Colon (tissue), 2 donors: Measurements from ENCODE around the gene TRIM28.

Source experiments
- FAIRE-seq: peaks from 2 replicates; lab custom pipeline; 2012; peaks lifted over from hg19 to GRCh38; lab: Jason Lieb, UNC
- donor health status: control.
- donor health status: control.

TRIM28 gene

DNA sequence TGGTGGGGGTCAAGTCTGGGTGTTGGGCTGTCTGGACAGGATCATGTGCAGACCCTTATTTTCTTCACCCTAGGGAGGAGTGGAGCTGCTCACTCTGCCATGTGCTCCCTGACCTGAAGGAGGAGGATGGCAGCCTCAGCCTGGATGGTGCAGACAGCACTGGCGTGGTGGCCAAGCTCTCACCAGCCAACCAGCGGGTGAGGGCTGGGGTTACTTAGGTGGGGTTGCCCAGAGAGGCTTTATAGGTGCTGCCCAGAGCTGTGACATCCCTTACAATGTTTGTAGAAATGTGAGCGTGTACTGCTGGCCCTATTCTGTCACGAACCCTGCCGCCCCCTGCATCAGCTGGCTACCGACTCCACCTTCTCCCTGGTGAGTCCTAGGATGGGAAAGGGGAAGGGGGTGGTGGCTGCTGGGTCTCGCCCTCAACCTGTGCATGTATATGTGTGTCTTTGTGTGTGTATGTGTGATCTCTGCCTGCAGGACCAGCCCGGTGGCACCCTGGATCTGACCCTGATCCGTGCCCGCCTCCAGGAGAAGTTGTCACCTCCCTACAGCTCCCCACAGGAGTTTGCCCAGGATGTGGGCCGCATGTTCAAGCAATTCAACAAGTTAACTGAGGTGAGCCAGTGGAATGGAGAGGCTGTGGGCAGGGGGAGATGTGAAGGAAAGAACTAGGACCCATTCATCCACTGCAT lies 5.9 kb downstream of the TRIM28 start:
- FAIRE-seq: no peak

DNA sequence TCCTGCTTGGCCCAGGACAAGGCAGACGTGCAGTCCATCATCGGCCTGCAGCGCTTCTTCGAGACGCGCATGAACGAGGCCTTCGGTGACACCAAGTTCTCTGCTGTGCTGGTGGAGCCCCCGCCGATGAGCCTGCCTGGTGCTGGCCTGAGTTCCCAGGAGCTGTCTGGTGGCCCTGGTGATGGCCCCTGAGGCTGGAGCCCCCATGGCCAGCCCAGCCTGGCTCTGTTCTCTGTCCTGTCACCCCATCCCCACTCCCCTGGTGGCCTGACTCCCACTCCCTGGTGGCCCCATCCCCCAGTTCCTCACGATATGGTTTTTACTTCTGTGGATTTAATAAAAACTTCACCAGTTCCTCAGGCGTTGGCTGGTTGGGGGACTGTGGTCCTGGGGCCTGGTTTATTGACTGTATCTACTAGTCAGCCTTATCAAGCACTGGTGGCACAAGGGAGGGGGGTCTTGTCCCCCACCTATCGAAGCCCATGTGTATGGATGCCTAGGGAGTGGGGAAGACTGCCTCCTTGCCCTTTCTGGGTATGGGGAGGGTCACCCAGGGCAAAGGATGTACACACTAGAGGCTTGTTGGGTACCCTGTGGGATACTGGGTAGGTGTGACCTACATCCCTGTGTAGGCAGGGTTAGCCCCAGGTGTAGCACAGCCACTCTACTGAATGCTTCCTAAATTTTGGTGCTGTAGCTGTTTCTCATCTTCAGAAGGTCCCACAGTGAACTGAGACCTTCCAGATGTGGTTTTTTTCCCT lies 6.7 kb downstream of the TRIM28 start:
- no peak for FAIRE-seq

DNA sequence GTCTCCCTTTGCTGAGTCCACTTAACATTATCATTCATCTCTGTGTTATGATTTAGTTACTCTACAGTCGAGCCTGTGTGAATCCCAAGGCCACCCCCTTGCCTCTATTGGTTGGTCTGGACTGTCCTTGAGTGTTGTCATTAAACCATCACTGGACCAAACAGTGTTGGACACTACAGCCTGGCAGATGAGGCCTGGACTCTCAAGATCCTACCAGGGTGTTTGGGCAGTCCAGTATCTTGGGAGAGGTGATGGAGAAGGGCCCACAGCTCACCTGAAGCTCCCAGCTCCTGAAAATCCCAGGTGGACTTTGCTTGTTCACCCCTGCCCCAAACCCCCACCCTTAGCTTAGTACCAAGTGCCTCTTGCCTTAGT lies 7.2 kb downstream of the TRIM28 start:
- FAIRE-seq: no peak

DNA sequence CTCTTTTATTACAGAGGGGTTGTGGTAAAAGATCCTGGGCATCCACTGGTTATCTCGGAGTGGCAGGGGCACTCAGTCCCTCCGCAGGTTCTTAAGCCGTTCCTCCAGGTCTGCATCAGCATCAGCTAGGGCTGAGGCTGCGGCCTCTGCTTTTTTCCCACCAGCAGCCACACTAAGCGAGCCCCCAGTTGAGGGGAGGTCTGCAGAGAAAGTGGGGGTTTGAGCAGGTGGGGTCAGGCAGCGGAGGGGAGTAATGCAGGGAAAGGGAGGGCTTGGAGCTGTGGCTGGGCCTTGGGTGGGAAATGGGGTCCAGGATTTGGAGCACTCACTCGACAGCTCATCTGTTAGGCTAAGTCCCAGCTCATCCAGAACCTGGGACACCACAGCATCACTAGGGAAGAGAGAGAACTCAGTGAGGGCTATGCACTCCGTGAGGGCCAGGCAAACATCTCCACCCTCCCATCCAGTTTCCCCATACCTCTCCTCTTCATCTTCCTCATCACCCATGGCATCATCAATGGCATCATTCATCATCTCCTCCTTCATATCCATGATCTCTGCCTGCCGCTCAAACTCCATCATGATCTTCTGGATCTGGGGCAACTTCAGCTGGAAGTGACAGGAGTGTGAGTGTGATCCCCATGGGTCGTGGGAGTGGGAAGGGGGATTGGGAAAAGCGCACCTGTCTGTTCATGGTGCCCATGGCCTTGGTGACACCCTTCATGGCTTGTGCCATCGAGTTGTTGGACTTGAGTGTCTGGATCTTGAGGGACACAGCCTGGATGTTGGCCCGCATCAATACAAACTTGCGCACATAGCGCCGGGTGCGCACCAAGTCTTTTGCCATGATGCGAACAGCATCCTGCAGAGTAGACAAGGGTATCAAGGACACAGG lies 8.0 kb downstream of the TRIM28 start:
- no peak for FAIRE-seq

DNA sequence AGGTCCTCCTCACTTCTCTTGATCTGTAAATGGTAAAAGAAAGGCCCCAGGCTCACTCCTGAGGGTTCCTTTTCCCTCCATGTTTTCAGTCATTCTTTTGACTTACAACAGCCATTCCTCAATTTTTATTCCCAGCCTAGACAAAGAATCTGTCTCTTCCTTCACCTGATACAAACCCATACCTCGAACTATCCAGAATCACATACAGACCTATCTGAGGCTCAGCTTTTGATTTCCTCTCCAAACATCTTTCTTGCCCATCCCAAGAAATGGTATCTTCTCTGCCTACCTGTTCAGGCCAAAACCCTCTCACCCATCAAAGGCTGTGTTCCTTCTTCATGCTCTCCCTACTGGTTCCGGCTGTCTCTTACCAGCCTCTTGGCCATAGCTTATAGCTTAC lies 8.8 kb downstream of the TRIM28 start:
- no peak for FAIRE-seq

DNA sequence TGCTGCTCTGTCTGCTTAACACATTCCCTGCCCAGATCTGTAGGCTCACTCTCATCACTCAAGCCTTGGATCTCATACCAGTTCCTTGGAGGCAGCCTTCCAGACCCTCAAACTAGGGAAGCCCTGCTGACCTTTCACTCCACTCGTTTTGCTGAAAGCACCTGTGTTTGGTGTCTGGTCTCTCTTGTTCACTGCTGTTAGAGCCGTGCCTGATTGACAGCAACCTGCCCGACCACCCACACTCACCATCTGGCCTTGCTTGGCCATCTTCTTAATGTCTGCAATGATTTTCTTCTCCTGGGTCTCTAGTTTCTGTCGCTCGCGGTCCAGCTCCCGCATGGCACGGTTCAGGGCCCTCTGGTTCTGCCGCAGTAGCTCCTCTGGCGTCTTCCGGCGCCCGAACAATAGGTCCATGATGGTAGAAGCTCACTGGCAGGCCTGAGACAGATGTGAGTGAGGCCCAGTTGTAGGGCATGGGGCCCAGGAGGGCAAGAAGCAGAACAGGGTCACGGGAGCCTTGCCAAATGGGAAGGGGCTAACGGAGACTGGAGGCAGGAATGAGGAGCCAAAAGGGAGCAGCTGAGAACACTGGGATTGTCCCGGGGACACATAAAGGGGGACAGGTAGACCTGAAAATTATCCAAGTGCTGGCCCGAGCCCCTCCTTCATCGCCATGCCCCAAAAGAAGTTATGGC lies 10.1 kb downstream of the TRIM28 start:
- no peak for FAIRE-seq

DNA sequence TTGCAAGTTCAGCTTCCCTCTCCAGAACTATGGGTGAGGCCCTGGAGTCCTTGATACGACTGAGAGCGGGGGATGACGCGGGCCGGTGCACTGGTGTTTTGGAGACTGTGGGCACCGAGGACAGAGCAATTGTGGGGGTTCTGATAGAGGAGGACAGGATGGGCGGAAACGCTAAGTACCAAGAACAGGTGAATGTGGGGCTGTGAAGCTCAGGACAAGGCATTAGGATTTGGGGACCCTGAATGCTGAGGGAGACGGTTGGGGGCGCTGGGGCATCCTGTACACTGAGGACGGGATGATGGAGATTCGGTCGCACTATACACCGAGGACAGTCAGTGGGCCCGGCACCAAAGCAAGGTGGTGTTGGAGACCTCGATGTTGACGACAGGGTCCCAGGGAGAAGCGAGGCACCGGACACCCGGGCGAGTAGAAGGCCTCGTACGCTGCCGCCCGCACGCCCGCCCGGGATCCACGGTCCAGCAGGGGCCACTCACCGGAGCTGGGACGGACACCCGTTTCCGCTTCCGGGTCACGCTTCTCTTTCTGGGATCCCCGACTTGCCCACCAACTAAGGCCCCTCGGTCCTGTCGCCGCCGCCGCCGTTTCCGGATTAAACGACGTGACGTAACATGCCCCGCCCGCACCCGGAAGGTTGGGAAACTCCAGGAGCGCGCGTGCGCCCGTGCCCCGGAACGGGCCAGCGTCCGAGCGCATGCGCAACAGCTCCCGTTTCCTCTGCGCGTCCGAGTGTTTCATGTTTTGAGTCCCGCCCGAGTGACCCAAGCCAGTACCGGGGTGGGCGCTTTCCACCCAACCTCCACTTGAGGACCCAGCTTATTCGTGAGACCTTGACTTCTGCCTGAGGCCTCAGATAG lies 10.9 kb downstream of the TRIM28 start, which contains the start of gene CHMP2A:
TSS of gene CHMP2A (minus strand) at position 612 of the 875 bp plus-strand sequence. CDS start 893 bp downstream, outside the sequence.
- FAIRE-seq: no peak

DNA sequence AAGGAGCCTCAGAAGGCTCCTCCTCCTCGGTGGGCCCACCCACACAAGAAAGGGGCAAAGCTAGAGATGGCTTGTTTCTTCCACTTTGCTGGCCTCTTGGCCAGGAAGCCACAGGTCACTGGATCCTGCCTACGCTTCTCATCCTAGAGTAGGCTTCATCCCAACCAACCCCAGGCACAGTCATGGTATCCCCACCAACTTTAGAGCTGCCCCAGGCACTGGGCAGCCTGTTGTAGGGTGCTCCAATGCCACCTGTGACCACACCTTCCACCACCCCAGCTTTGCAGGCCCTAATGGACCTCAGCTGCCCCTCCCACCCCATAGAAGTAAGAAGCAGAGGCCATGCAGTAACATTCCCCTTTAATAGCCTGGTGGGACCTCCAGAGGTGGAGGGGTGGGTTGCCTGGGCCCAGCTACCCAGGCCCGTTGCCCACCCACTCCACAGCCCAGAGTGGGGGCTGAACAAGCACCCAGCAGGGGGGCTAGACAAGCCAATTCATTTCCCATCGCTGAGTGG lies 11.6 kb downstream of the TRIM28 start:
- no peak for FAIRE-seq

DNA sequence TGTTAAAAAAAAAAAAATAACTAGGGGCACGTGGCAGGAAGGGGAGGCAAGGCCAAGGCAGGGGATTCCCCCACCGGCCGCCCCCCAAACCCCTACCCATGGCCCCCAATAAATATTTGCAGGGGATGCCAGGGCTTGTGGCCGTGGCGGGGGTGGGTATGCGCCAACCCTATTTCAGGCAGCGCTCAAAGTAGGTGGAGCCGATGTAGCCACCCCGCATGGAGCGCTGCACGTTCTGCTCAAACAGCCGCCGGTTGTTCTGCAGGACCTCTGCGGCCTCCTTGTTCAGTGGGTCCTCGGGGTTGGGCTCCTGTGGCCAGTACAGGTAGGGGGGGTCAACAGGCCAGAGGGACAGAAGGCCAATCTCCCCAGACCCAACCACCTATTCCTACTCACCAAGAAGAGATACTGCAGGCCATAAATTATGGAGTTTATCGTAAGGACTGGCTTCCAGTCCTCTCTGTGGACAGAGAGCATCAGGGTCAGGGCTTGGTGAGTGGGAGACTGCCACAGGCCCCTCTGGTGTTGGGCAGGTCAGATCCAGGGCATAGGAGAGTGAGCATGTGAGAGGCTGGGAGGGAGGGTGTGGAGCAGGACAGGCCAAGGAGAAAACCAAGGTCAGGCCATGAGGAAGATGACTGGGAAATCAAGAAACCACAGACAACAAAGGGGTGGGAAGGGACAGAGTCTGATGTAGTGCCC lies 12.2 kb downstream of the TRIM28 start:
- FAIRE-seq: no peak

DNA sequence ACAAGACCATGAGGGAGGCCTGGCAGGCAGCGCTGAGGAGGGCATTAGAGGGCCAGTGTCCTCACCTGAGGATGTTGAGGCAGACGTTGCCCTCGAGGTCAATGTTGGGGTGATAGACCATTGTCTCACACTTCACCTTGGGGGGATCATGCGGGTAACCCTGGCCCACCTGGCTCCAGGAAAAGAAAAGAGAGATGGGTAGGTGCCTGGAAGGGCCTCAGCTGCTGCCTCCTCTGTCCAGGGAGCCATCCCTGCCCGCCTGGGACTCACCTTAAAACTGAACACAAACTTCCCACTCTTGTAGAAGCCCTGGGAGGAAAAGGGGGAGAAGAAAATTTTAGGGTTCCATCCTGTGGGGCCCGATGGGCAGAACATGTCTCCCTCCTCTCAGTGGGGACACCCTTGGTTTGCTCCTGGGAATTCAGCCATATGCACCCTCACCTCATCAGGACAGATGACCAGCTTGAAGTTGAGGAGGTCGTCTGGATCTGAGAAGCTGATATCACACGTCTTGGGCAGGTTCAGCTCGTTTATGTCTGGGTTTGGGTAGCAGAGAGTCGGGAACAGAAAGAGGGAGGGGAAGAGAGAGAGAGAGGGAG lies 12.9 kb downstream of the TRIM28 start:
- FAIRE-seq: no peak

DNA sequence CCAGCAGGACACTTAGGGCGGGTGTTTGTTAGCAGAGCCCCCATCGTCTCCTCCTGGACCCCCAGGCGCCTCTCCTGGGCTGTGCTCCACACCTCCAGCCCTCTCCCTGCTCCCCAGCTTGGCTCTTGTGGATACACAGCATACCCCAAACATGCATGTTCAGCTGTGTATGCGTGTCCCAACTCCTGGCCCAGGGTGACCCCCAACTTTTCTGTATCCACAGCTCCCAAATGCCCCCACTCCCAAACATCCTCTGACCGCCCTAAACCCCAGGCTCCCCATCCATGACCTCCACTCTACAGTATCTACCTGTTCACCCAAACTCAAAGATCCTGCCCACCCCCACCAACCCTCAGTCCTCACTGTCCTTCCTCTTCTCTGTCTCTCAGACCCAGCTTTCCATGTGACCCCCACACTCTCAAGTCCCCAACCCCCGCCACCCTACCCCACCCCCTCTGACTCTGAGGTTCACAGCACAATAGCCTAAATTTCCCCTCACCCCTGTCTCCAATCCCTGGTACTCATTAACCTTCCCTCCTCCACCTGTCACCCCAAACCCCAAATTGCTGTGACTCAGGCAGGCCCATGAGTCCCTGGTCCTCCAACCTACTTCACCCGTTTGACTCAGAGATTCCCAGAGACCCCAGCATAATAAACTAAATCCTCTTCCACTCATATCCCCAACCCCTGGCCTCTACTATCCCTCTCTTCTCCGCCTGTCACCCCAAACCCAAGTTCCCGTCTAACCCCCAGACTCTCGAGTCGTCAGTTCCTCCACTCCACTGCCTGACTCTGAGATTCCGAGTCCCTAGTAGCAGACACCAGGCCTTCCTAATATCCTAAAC lies 13.6 kb downstream of the TRIM28 start:
- FAIRE-seq: no peak

DNA sequence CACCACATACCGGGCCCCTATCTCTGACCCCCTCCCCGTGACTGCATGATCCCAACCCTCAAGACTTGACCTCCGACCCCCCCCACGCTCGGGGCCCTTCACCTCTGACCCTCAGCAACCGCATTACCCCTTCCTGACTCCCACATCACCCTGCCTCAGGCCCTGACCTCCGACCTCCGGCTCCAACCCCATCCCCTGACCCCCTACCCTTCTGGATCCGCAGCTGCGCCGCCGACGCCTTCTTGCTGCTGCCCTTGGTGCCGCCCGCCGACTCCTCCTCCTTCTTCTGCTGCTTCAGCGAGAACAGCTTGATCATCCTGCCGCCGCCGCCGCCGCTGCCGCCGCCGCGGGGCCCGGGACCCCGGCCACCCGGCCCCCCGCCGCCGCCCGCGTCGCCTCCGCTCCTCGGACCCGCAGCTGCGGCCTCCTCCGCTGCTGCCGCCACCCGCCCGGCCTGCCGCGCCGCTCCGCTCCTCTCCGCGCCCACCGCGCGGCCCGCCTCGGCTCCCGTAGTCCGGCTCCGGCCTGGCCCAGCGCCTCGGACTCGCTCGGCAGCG lies 14.3 kb downstream of the TRIM28 start, which contains the start of gene UBE2M:
TSS of gene UBE2M (minus strand) at position 546 of the 557 bp plus-strand sequence. CDS start at position 316, 230 bp downstream.
- no peak for FAIRE-seq

DNA sequence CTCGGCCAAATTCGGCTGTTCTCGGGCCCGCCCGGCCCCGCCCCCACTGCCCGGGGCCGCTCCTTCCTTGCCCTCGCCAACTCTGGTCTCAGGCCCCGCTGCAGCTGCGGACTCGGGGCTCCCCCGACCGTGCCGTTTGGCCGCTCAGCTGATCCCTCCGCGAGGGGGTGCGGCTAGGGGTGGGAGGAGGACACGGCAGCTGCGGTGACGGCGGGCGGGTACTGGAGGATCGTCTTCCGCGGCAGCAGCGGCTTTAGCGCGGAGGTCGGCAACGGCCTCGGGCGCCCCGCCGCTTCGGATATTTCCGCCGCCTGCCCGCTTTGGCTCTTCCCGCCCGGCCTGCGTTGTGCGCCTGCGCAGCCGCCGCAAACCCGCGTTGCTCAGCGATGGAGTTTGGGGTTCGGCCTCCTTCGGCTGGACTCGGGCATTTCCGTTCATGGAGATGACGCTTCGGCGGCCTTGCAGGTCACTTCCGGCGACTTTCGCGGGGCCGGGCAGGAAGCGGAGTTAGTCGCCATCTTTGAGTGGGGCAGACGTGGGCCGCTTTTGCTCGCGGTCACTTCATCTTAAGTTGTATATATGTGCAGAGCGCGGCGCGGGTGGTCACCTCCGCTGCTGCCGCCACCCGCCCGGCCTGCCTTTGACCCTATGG lies 14.9 kb downstream of the TRIM28 start:
- no peak for FAIRE-seq

DNA sequence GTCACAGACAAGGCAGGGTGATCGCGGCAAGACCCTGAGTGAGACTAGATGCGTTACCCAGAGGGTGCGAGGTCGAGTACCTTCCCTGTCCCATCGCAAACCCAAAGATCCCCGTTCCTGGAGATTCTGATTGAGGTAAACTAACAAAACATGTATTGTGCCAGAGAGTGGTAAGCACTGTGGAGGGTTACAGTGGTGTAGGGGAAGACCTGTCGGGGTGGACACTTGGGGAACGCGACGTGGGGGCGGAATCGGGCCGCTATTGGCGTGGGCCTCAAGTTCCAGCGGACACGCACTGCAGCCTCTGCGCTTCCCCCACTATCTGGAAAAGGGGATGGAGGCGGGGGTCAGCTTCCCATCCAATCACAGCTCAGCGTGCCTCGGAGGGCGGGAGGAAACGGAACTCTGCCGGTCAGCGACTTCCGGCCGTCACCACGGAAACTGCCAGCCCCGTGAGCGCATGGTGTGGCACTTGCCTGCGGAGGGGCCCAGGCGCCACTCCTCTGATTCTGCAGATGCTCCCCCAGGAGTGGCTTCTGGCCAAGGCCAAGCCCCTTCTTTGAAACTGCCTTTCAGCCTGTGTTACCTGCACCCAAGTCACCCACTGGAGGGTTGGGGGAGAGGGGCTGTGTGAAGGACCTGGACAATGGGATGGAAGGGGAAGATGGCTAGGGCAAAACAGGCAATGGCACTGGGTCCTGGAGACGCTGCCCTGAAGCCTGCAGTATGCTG lies 15.6 kb downstream of the TRIM28 start:
- no peak for FAIRE-seq

DNA sequence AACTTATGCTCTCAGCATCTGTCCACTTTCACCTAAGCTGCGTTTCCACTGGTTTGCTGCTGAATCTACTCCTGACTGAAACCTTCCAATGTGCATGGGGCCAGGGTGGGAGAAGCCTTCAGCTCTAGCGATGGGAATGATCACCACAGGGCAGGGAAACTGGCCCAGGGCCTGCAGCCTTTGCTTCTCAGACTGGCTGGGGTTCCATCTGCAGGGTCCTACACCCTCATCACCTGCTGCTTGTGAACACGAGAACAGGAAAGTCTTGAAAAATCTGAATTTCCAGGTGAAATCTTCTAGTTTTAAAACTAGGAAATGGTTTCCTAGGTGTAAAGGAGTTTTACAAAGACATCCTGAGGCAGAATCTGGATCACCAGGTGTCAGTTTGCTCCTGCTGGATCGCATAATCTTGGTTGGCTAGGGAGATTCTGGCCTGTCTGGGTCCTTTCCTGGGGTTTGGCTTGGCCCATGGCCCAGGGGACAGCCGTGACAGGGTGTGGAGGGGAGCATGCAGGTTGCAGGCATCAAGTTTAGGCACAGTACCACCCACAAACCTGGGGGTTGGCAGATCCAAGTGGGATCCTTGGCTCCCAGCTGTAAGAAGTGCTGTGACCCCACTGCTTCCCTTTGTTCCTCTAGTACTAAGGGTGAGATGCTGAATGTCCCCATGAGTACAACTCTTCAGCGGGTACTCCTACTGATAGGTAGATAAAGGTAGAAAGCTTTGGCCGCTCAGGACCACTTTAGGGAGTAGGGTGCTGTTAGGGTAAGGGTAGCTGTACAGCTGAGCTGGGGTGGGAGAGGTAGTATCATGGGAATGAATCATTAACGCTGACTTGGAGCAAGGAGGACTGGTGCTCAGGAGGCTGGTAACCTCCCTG lies 16.4 kb downstream of the TRIM28 start:
- no peak for FAIRE-seq

DNA sequence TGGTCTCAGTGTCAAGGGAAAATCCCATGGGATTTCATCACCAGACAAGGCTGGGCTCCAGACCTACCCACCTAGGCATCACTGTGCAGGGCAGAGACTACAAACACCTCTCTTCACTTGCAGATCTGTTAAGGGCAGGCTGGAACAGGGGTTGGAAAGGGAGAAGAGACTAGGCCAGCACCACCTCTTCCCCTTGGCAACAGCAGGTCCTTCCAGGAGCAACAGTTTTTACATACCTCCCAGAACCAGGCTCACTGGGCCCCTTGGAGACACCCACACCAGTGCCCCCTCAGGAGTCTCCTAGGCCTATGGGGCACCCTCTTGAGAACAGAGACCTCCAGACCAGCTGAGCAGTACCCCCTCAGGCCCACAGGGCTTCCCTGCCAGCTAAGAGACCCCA lies 17.1 kb downstream of the TRIM28 start:
- no peak for FAIRE-seq
